ENCODE measurements around the gene CD86. TPM values are rescaled to one million over a fixed set of nuclear protein-coding genes. Genes with fewer than 3 reads are reported as not detected.
"Not testable (repeated sequence)": the region's sequence is repeated elsewhere in the genome, so short reads cannot be mapped to it uniquely, and the experiment has no call there.

The CD86 gene
- total RNA-seq, 1 donor from 2014 or later = not detected

GRCh38 chr3:122148941-122149627 lies 93.9 kb downstream of the CD86 start:
- H3K27me3 ChIP-seq (ENCODE audit: control insufficient read depth, insufficient read depth, low read length) = no peaks in the 10 kb centered on the region
- no peak for DNase-seq (ENCODE audit: low read depth)
- no peak for TF ChIP-seq CTCF (IDR thresholded peaks at IDR 0.05; ENCODE audit: insufficient read depth, low read length, poor library complexity, severe bottlenecking)
- H3K4me3 ChIP-seq (ENCODE audit: low read depth, low read length) = no peak overlapping the region
- H3K36me3 ChIP-seq (ENCODE audit: control insufficient read depth, insufficient read depth, low read length) = no peaks in the 10 kb centered on the region

GRCh38 chr3:122151480-122151879 lies 96.3 kb downstream of the CD86 start:
- H3K36me3 ChIP-seq (ENCODE audit: control insufficient read depth, insufficient read depth, low read length) = no peaks in the 10 kb centered on the region
- no peak for DNase-seq (ENCODE audit: low read depth)
- H3K27me3 ChIP-seq (ENCODE audit: control insufficient read depth, insufficient read depth, low read length) = no peaks in the 10 kb centered on the region
- no peak for TF ChIP-seq CTCF (IDR thresholded peaks at IDR 0.05; ENCODE audit: insufficient read depth, low read length, poor library complexity, severe bottlenecking)
- no peak overlapping the region for H3K4me3 ChIP-seq (ENCODE audit: low read depth, low read length)

GRCh38 chr3:122164983-122165382 lies 109.8 kb downstream of the CD86 start:
- not testable (repeated sequence) for H3K36me3 ChIP-seq (ENCODE audit: control insufficient read depth, insufficient read depth, low read length); H3K27me3 ChIP-seq (ENCODE audit: control insufficient read depth, insufficient read depth, low read length); DNase-seq (ENCODE audit: low read depth); H3K4me3 ChIP-seq (ENCODE audit: low read depth, low read length)

GRCh38 chr3:122167630-122168029 lies 112.5 kb downstream of the CD86 start:
- no peak overlapping the region for H3K4me3 ChIP-seq (ENCODE audit: low read depth, low read length)
- no peaks in the 10 kb centered on the region for H3K36me3 ChIP-seq (ENCODE audit: control insufficient read depth, insufficient read depth, low read length)
- no peak for DNase-seq (ENCODE audit: low read depth)
- H3K27me3 ChIP-seq (ENCODE audit: control insufficient read depth, insufficient read depth, low read length) = no peaks in the 10 kb centered on the region
- TF ChIP-seq CTCF (IDR thresholded peaks at IDR 0.05; ENCODE audit: insufficient read depth, low read length, poor library complexity, severe bottlenecking) = no peak

- Histone ChIP-seq H3K36me3 (ENCODE audit: control insufficient read depth, insufficient read depth, low read length) (no peaks in the 10 kb centered on the region), H3K27me3 (ENCODE audit: control insufficient read depth, insufficient read depth, low read length) (no peaks in the 10 kb centered on the region), H3K4me3 (ENCODE audit: low read depth, low read length) (no peak overlapping the region)
- TF ChIP-seq CTCF (IDR thresholded peaks at IDR 0.05; ENCODE audit: insufficient read depth, low read length, poor library complexity, severe bottlenecking) = no peak
- DNase-seq (ENCODE audit: low read depth) = no peak
Measured at GRCh38 chr3:122168044-122168443, 112.9 kb downstream of the CD86 start.

GRCh38 chr3:122169911-122170310 lies 114.7 kb downstream of the CD86 start:
- H3K27me3 ChIP-seq (ENCODE audit: control insufficient read depth, insufficient read depth, low read length) = no peaks in the 10 kb centered on the region
- H3K4me3 ChIP-seq (ENCODE audit: low read depth, low read length) = no peak overlapping the region
- no peaks in the 10 kb centered on the region for H3K36me3 ChIP-seq (ENCODE audit: control insufficient read depth, insufficient read depth, low read length)
- no peak for DNase-seq (ENCODE audit: low read depth)
- TF ChIP-seq CTCF (IDR thresholded peaks at IDR 0.05; ENCODE audit: insufficient read depth, low read length, poor library complexity, severe bottlenecking) = no peak

Other genes starting within 250 kb of the CD86 start
- gene IQCB1, start 220.3 kb upstream of the CD86 start, total RNA-seq = 16.0 and 16.6 TPM in 2 replicates
- 1.1 and 1.5 TPM in 2 replicates for gene EAF2, start 220.2 kb upstream of the CD86 start, total RNA-seq
- 0.07 and 0.63 TPM in 2 replicates for gene SLC15A2, start 161.0 kb upstream of the CD86 start, total RNA-seq
- 3.7 and 4.4 TPM in 2 replicates for gene ILDR1, start 33.1 kb upstream of the CD86 start, total RNA-seq
- 0.04 and 0.07 TPM in 2 replicates for gene CASR, start 128.3 kb downstream of the CD86 start, total RNA-seq

Measured in kidney epithelial cell (primary cell).